ENCODE data around the gene DCST1.
A peak's percentile ranks its signal among the peaks of the same experiment; 100 is the strongest.
"Not testable (repeated sequence)": the region's sequence is repeated elsewhere in the genome, so short reads cannot be mapped to it uniquely, and the experiment has no call there.

Gene DCST1

DNA sequence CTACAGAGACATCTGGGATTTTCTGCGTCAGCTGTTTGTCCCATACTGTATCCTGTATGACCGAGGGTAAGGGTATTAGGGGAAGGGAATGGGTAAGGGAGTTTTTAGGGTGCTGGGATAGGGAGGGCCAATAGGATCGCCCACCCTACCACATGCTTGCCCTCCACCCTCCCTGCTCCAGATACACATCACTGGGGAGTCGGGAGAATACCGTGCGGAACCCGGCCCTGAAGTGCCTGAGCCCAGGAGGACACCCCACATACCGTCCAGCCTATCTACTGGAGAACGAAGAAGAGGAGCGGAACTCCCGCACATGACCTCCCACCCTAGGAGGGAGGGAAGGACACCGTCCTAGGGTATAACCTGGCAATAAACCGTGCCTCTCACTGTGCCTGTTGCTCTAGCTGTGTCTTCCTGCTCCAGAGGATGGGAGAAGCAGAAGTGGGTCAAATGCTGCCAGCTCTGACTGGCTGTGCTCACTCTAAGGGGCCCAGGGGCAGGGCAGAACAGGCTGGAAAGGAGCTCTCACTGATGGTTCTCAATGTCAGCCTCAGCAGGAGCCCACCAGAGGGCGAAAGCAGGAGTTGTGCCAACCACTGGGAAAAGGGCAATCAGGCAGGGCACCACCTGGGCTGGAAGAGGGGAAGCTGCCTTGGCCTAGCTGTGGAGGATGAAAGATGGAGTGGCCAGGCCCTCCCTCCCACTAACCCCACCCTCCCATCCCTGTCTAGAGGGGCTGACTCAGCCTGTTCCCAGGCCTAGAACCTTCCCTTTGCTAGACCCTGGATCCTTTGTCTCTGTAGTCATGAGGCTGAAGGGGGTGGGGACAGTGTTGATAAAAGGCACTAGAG is 40.7 kb upstream of the DCST1 start:
- no peak overlapping the region for H3K9ac ChIP-seq (ENCODE audit: insufficient read length, low read depth)
- no peak for DNase-seq (ENCODE audit: low read depth, low spot score)
- H3K4me3 ChIP-seq (ENCODE audit: insufficient read length, low read depth), result no peak overlapping the region
- TF ChIP-seq SUZ12 (IDR thresholded peaks at IDR 0.05; ENCODE audit: extremely low read depth, insufficient read depth, insufficient read length) (no peak), YY1 (IDR thresholded peaks at IDR 0.05; ENCODE audit: insufficient read depth, insufficient read length) (no peak), ZNF274 (IDR thresholded peaks at IDR 0.05; ENCODE audit: low read depth, low read length) (no peak)
- H3K27me3 ChIP-seq (ENCODE audit: insufficient read depth, insufficient read length), result no peaks in the 10 kb centered on the region
- H3K36me3 ChIP-seq (ENCODE audit: insufficient read depth, insufficient read length, low read length), result peaks cover 56% of the 10 kb centered on the region
- peaks cover 26% of the 10 kb centered on the region for H3K4me1 ChIP-seq (ENCODE audit: insufficient read depth, insufficient read length)
- H3K9me3 ChIP-seq (ENCODE audit: insufficient read depth, low read length), result no peaks in the 10 kb centered on the region

DNA sequence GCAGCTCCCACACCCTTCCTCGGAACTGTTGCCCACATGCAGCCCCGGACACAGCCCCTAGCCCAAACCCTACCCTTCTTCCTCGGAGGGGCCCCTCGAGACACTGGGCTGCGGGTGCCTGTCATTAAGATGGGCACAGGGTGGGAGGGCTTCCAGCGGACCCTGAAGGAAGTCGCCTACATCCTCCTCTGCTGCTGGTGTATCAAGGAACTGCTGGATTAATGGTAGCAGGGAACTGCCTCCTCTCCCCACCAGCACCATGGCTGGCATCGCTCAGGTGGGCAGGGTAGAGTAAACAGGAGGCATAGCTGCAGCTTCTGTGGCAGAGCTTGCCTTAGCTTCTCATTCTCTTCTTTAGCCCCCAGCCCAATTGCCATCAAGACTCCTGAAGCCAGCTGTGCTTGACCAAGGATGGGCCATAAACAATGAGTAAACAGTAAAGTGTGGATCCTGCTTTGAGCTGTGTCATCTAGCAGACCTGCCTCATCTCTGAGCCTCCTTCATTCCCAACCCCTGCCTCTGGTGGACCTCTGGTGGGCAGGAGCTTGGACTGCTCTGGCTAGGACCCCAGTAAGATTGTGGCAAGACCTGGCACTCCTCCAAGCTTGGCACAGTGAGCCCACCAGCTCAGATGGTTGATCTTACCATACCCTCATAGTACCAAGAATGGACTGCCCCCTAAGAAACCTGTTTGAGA is 39.9 kb upstream of the DCST1 start, which contains the start of gene LENEP:
LENEP (plus strand) TSS at position 15 of the 697 bp plus-strand sequence; CDS start at position 37, 22 bp downstream.
- DNase-seq (ENCODE audit: low read depth, low spot score), result no peak
- Histone ChIP-seq H3K36me3 (ENCODE audit: insufficient read depth, insufficient read length, low read length) (peaks cover 48% of the 10 kb centered on the region), H3K27me3 (ENCODE audit: insufficient read depth, insufficient read length) (no peaks in the 10 kb centered on the region), H3K4me3 (ENCODE audit: insufficient read length, low read depth) (no peak within 1 kb of the TSS), H3K4me1 (ENCODE audit: insufficient read depth, insufficient read length) (peaks cover 19% of the 10 kb centered on the region), H3K9ac (ENCODE audit: insufficient read length, low read depth) (peak within 1 kb of the TSS; percentile 17), H3K9me3 (ENCODE audit: insufficient read depth, low read length) (no peaks in the 10 kb centered on the region)
- TF ChIP-seq YY1 (IDR thresholded peaks at IDR 0.05; ENCODE audit: insufficient read depth, insufficient read length) (no peak), SUZ12 (IDR thresholded peaks at IDR 0.05; ENCODE audit: extremely low read depth, insufficient read depth, insufficient read length) (no peak), ZNF274 (IDR thresholded peaks at IDR 0.05; ENCODE audit: low read depth, low read length) (no peak)

DNA sequence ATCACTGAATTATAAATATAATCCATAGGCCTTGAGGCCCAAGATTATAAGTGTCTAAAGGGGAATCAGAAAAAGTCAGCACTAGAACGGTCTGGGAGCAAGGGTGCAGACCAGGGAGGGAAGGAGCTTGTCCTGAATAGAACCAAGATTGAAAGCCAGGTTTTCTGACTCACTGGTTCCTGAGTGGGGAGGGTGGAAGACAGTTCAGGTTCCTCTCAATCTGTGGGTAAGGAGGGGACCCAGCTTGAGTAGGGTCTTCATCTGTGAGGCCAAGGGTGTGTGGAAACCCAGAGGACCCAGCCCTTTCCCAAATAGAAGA is 39.4 kb upstream of the DCST1 start:
- Histone ChIP-seq H3K4me1 (ENCODE audit: insufficient read depth, insufficient read length) (peaks cover 19% of the 10 kb centered on the region), H3K36me3 (ENCODE audit: insufficient read depth, insufficient read length, low read length) (peaks cover 43% of the 10 kb centered on the region), H3K4me3 (ENCODE audit: insufficient read length, low read depth) (no peak overlapping the region), H3K27me3 (ENCODE audit: insufficient read depth, insufficient read length) (no peaks in the 10 kb centered on the region), H3K9ac (ENCODE audit: insufficient read length, low read depth) (no peak overlapping the region), H3K9me3 (ENCODE audit: insufficient read depth, low read length) (no peaks in the 10 kb centered on the region)
- TF ChIP-seq ZNF274 (IDR thresholded peaks at IDR 0.05; ENCODE audit: low read depth, low read length), result no peak
- no peak for TF ChIP-seq SUZ12 (IDR thresholded peaks at IDR 0.05; ENCODE audit: extremely low read depth, insufficient read depth, insufficient read length)
- TF ChIP-seq YY1 (IDR thresholded peaks at IDR 0.05; ENCODE audit: insufficient read depth, insufficient read length), result no peak
- DNase-seq (ENCODE audit: low read depth, low spot score), result no peak

DNA sequence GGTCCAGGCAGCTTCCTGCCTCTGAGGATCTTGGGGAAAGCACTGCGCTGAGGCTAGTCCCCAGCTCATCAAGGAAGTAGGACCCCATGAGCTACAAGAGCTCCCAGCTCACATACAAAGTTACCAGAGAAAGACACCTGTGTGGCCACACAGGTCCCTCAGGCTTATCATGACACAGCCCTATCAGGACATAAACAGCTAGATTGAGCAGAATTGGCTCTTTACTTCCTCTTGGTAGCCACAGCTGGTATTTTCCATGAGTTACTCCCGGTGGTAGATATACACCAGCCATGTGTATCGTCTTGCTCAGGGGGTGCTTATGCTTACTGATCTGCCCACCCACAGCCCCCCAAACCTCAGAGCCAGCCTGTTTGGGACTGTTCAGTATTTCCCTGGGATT is 39.0 kb upstream of the DCST1 start:
- DNase-seq (ENCODE audit: low read depth, low spot score), result no peak
- Histone ChIP-seq H3K9ac (ENCODE audit: insufficient read length, low read depth) (no peak overlapping the region), H3K4me3 (ENCODE audit: insufficient read length, low read depth) (no peak overlapping the region), H3K27me3 (ENCODE audit: insufficient read depth, insufficient read length) (no peaks in the 10 kb centered on the region), H3K36me3 (ENCODE audit: insufficient read depth, insufficient read length, low read length) (peaks cover 40% of the 10 kb centered on the region), H3K4me1 (ENCODE audit: insufficient read depth, insufficient read length) (peaks cover 19% of the 10 kb centered on the region), H3K9me3 (ENCODE audit: insufficient read depth, low read length) (no peaks in the 10 kb centered on the region)
- TF ChIP-seq SUZ12 (IDR thresholded peaks at IDR 0.05; ENCODE audit: extremely low read depth, insufficient read depth, insufficient read length) (no peak), ZNF274 (IDR thresholded peaks at IDR 0.05; ENCODE audit: low read depth, low read length) (no peak), YY1 (IDR thresholded peaks at IDR 0.05; ENCODE audit: insufficient read depth, insufficient read length) (no peak)

DNA sequence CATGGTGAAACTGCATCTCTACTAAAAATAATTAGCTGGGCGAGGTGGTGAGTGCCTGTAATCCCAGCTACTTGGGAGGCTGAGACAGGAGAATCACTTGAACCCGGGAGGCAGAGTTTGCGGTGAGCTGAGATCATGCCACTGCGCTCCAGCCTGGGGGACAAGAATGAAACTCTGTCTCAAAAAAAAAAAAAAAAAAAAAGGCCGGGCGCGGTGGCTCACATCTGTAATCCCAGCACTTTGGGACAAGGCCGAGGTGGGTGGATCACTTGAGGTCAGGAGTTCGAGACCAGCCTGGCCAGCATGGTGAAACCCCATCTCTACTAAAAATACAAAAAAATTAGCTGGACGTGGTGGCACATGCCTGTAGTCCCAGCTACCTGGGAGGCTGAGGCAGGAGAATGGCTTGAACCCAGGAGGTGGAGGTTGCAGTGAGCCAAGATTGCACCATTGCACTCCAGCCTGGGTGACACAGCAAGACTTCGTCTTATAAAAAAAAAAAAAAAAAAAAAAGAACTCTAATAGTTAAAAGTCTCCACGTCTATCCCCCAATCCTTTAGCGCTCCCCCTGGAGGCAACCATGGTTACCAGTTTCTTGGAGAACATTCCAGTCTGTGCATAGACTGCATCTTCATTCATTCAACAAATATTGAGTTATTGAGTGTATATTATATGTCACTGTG is 38.2 kb upstream of the DCST1 start:
- peaks cover 31% of the 10 kb centered on the region for H3K36me3 ChIP-seq (ENCODE audit: insufficient read depth, insufficient read length, low read length)
- DNase-seq (ENCODE audit: low read depth, low spot score); H3K4me3 ChIP-seq (ENCODE audit: insufficient read length, low read depth); H3K9me3 ChIP-seq (ENCODE audit: insufficient read depth, low read length); H3K9ac ChIP-seq (ENCODE audit: insufficient read length, low read depth); H3K27me3 ChIP-seq (ENCODE audit: insufficient read depth, insufficient read length): not testable (repeated sequence)
- peaks cover 19% of the 10 kb centered on the region for H3K4me1 ChIP-seq (ENCODE audit: insufficient read depth, insufficient read length)

DNA sequence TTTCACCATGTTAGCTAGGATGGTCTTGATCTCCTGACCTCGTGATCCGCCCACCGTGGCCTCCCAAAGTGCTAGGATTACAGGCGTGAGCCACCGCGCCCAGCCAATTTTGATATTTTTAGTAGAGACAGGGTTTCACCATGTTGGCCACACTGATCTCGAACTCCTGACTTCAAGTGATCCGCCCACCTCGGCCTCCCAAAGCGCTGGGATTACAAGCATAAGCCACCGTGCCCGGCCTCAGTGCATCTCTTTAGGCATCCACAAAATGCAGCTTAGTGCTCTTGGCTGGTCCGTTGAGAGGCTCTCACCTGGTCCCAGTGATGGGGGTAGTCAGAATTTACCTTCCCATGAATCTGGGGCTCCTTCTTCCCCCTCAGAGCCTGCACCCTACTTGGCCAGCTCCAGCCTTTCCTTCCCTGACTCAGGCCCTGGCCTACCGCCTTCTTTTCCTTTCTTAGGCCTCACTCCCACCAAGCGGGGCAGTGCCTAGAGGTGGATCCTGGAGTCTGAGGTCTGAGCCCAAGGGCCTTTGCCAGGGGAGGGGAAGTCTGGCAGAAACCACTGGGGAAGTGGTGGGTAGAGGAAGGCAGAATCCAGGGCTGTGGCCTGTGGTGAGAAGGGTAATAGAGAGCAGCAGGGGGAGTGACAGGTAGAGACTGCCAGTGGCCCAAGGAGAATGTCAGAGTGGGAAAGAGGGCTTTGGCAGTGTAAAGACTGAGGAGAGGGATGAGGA is 36.5 kb upstream of the DCST1 start:
- Histone ChIP-seq H3K36me3 (ENCODE audit: insufficient read depth, insufficient read length, low read length) (peaks cover 20% of the 10 kb centered on the region), H3K4me1 (ENCODE audit: insufficient read depth, insufficient read length) (peaks cover 19% of the 10 kb centered on the region), H3K9ac (ENCODE audit: insufficient read length, low read depth) (no peak overlapping the region), H3K9me3 (ENCODE audit: insufficient read depth, low read length) (no peaks in the 10 kb centered on the region), H3K27me3 (ENCODE audit: insufficient read depth, insufficient read length) (no peaks in the 10 kb centered on the region), H3K4me3 (ENCODE audit: insufficient read length, low read depth) (no peak overlapping the region)
- TF ChIP-seq YY1 (IDR thresholded peaks at IDR 0.05; ENCODE audit: insufficient read depth, insufficient read length), result no peak
- TF ChIP-seq ZNF274 (IDR thresholded peaks at IDR 0.05; ENCODE audit: low read depth, low read length), result no peak
- TF ChIP-seq SUZ12 (IDR thresholded peaks at IDR 0.05; ENCODE audit: extremely low read depth, insufficient read depth, insufficient read length), result no peak
- no peak for DNase-seq (ENCODE audit: low read depth, low spot score)
